GM23248 (cell line): ENCODE measurements around the gene RASGEF1C. TPM values are rescaled to one million over a fixed set of nuclear protein-coding genes. Genes with fewer than 3 reads are reported as not detected.

Experiments used
- DNase-seq: peaks from one replicate; pipeline ENCODE4 v3.0.0-alpha.2; 2015
- H2AFZ ChIP-seq: fragments of 200-600 bp; sonication (generic); 2 replicates; pipeline ENCODE4 v1.6.1; 2016; ENCODE audit warnings: antibody characterized with exemption
- H3F3A ChIP-seq: fragments of 200-600 bp; sonication (generic); 2 replicates; pipeline ENCODE4 v1.6.1; 2016; ENCODE audit warnings: mild to moderate bottlenecking, antibody characterized with exemption, mixed run types; ENCODE audit not compliant: insufficient read depth
- H3K27ac ChIP-seq: fragments of 200-600 bp; sonication (generic); 2 replicates; pipeline ENCODE4 v1.5.1; 2016; ENCODE audit warnings: mild to moderate bottlenecking
- H3K27me3 ChIP-seq: fragments of 200-600 bp; sonication (generic); replicated peaks from 2 replicates; pipeline ENCODE4 v1.6.1; 2016; ENCODE audit warnings: mild to moderate bottlenecking; ENCODE audit not compliant: insufficient read depth
- H3K36me3 ChIP-seq: fragments of 200-600 bp; sonication (generic); 2 replicates; pipeline ENCODE4 v1.6.1; 2016; ENCODE audit warnings: low read depth, mild to moderate bottlenecking
- H3K4me1 ChIP-seq: fragments of 200-600 bp; sonication (generic); 2 replicates; pipeline ENCODE4 v1.6.1; 2016; ENCODE audit warnings: mild to moderate bottlenecking; ENCODE audit not compliant: insufficient read depth
- H3K4me2 ChIP-seq: fragments of 200-600 bp; sonication (generic); one replicate; pipeline ENCODE4 v1.6.1; 2016; ENCODE audit warnings: mild to moderate bottlenecking; ENCODE audit not compliant: unreplicated experiment
- H3K4me3 ChIP-seq: fragments of 200-600 bp; sonication (generic); 2 replicates; pipeline ENCODE4 v1.5.1; 2016; ENCODE audit warnings: mild to moderate bottlenecking
- H3K79me2 ChIP-seq: fragments of 200-600 bp; sonication (generic); 2 replicates; pipeline ENCODE4 v1.6.1; 2016; ENCODE audit warnings: mild to moderate bottlenecking; ENCODE audit not compliant: insufficient read depth
- H3K9ac ChIP-seq: fragments of 200-600 bp; sonication (generic); 2 replicates; pipeline ENCODE4 v1.6.1; 2016; ENCODE audit warnings: mild to moderate bottlenecking
- H3K9me2 ChIP-seq: fragments of 200-600 bp; sonication (generic); 2 replicates; pipeline ENCODE4 v1.6.1; 2016; ENCODE audit warnings: mixed run types, mild to moderate bottlenecking, moderate library complexity; ENCODE audit not compliant: insufficient read depth
- H3K9me3 ChIP-seq: fragments of 200-600 bp; sonication (generic); one replicate; pipeline ENCODE4 v1.6.1; 2017; ENCODE audit warnings: low read depth
- H4K20me1 ChIP-seq: fragments of 200-600 bp; sonication (generic); 2 replicates; pipeline ENCODE4 v1.6.0; 2016; ENCODE audit not compliant: insufficient read depth
- EZH2 ChIP-seq: fragments of 200-600 bp; sonication (generic); IDR thresholded peaks from 2 replicates; pipeline ENCODE4 v1.6.1; 2018; ENCODE audit warnings: antibody characterized with exemption, mild to moderate bottlenecking; ENCODE audit not compliant: insufficient read depth, poor library complexity, severe bottlenecking
- EZH2phosphoT487 ChIP-seq: fragments of 200-600 bp; sonication (generic); IDR thresholded peaks from 2 replicates; pipeline ENCODE4 v1.6.1; 2018; ENCODE audit warnings: antibody characterized with exemption, moderate library complexity, mild to moderate bottlenecking, low read depth; ENCODE audit not compliant: insufficient read depth
- WGBS, 2 experiments: methylation state at CpG; one replicate each; pipeline ENCODE4 v1.1.6; 2015 to 2017; ENCODE audit warnings: low lambda C conversion rate in 2 of 2, low coverage in 1 of 2; ENCODE audit errors: missing lambda C conversion rate in 2 of 2; 5-methylcytosine and 5-hydroxymethylcytosine counted together
- in situ Hi-C: fragments of 300-500 bp; cut with MboI; formaldehyde crosslinking; loops from 2 replicates; pipeline ENCODE4 v1.15.0; 2020
- polyA plus RNA-seq: library from polyadenylated mRNA; unstranded; fragments of >200 nt; fragmentation: Nextera tagmentation; extraction: Ambion mirVana; gene quantifications from 2 replicates; pipeline ENCODE4 v1.2.1, GENCODE V29; 2016
- total RNA-seq: library from RNA; depleted of rRNA; stranded (reverse); fragments of >200 nt; shearing (Covaris generic); gene quantifications from 2 replicates; pipeline ENCODE4 v1.2.3, GENCODE V29; 2014

Gene RASGEF1C
- total and polyA plus RNA-seq, 2 experiments from 2014 or later = not detected

GRCh38 chr5:180250329-180250728, 41.3 kb upstream of the RASGEF1C start:
- no peak overlapping the region for H3K9ac ChIP-seq
- H3K9me3 ChIP-seq = no peaks in the 10 kb centered on the region
- no peak overlapping the region for H3K4me2 ChIP-seq
- H3F3A ChIP-seq = no peaks in the 10 kb centered on the region
- no peaks in the 10 kb centered on the region for H3K27me3 ChIP-seq
- no peak overlapping the region for H3K4me3 ChIP-seq
- DNase-seq = no peak
- in situ Hi-C loops = no loop called here
- no peak overlapping the region for H2AFZ ChIP-seq
- H3K27ac ChIP-seq = no peak overlapping the region
- no peaks in the 10 kb centered on the region for H3K9me2 ChIP-seq
- no peaks in the 10 kb centered on the region for H3K4me1 ChIP-seq
- WGBS, 2 experiments = 98% methylated on average over 4 of the region's 4 CpGs
- no peaks in the 10 kb centered on the region for H3K79me2 ChIP-seq
- no peaks in the 10 kb centered on the region for H4K20me1 ChIP-seq
- TF ChIP-seq EZH2 (no peak), EZH2phosphoT487 (no peak)
- H3K36me3 ChIP-seq = peaks cover 56% of the 10 kb centered on the region

GRCh38 chr5:180241600-180241999, 32.6 kb upstream of the RASGEF1C start:
- no peak for TF ChIP-seq EZH2
- no peak for TF ChIP-seq EZH2phosphoT487
- H3K4me2 ChIP-seq = no peak overlapping the region
- in situ Hi-C loops = no loop called here

GRCh38 chr5:180238631-180239030, 29.6 kb upstream of the RASGEF1C start:
- Histone ChIP-seq H3K9me2 (no peaks in the 10 kb centered on the region), H3K9me3 (no peaks in the 10 kb centered on the region), H2AFZ (no peak overlapping the region), H3K9ac (no peak overlapping the region), H3K27me3 (no peaks in the 10 kb centered on the region), H4K20me1 (no peaks in the 10 kb centered on the region), H3K36me3 (peaks cover 56% of the 10 kb centered on the region), H3K4me2 (no peak overlapping the region), H3F3A (peaks cover 8% of the 10 kb centered on the region; the same call in 1 of the 2 replicates), H3K4me3 (no peak overlapping the region), H3K4me1 (0 out of 2 replicates have a peak, but pooled peaks cover 3% of the 10 kb centered on the region), H3K79me2 (no peaks in the 10 kb centered on the region), H3K27ac (no peak overlapping the region)
- DNase-seq = no peak
- WGBS, 2 experiments = 100% methylated on average over 2 of the region's 2 CpGs
- TF ChIP-seq EZH2 (no peak), EZH2phosphoT487 (no peak)
- in situ Hi-C loops = no loop called here

More at GRCh38 chr5:180241600-180241999, 32.6 kb upstream of the RASGEF1C start:
- H3K27me3 ChIP-seq = no peaks in the 10 kb centered on the region
- no peaks in the 10 kb centered on the region for H3K9me2 ChIP-seq
- H3K36me3 ChIP-seq = peaks cover 59% of the 10 kb centered on the region
- 99 to 100% methylated on average over 5 of the region's 5 CpGs for WGBS, 2 experiments
- no peak overlapping the region for H2AFZ ChIP-seq
- no peaks in the 10 kb centered on the region for H3K4me1 ChIP-seq
- no peaks in the 10 kb centered on the region for H3K79me2 ChIP-seq
- no peak overlapping the region for H3K27ac ChIP-seq
- H4K20me1 ChIP-seq = no peaks in the 10 kb centered on the region
- H3F3A ChIP-seq = no peaks in the 10 kb centered on the region
- DNase-seq = no peak
- no peak overlapping the region for H3K9ac ChIP-seq
- H3K9me3 ChIP-seq = no peaks in the 10 kb centered on the region
- H3K4me3 ChIP-seq = no peak overlapping the region

DNA sequence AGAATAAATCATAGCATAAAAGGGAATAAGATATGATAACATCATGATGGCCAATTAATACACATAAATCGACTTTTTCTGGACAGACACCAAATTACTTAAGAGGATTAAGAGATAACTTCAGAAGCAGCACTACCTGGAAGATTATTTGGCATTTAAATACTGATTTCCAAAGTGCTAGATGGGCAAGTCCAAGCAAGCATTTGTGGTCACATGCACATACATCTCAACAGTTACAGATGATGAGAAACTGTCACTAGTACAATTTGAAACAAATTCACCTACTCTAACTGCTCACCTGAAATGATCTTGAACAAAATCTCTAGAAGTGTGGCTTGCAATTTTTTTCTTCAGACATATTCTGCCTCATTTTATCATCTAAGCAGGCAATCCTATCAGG, 26.8 kb upstream of the RASGEF1C start:
- no peak for DNase-seq
- WGBS, 2 experiments = 96 to 100% methylated on average over 1 of the region's 1 CpG
- in situ Hi-C loops = no loop called here
- Histone ChIP-seq H3K4me1 (peaks cover 8% of the 10 kb centered on the region; the same call in 1 of the 2 replicates), H3F3A (peaks cover 14% of the 10 kb centered on the region; the same call in 1 of the 2 replicates), H3K9me3 (no peaks in the 10 kb centered on the region), H3K4me2 (no peak overlapping the region), H3K27ac (no peak overlapping the region), H3K9ac (no peak overlapping the region), H2AFZ (no peak overlapping the region), H3K9me2 (no peaks in the 10 kb centered on the region), H3K36me3 (peaks cover 35% of the 10 kb centered on the region), H3K27me3 (no peaks in the 10 kb centered on the region), H4K20me1 (no peaks in the 10 kb centered on the region), H3K4me3 (no peak overlapping the region), H3K79me2 (no peaks in the 10 kb centered on the region)
- no peak for TF ChIP-seq EZH2
- TF ChIP-seq EZH2phosphoT487 = no peak

GRCh38 chr5:180235077-180235476, 26.1 kb upstream of the RASGEF1C start:
- Histone ChIP-seq H3K4me1 (peaks cover 8% of the 10 kb centered on the region; the same call in 1 of the 2 replicates), H3K27ac (no peak overlapping the region), H3K4me3 (no peak overlapping the region), H4K20me1 (no peaks in the 10 kb centered on the region), H3K27me3 (no peaks in the 10 kb centered on the region), H3K9me3 (no peaks in the 10 kb centered on the region), H3K36me3 (peaks cover 28% of the 10 kb centered on the region), H3K9me2 (no peaks in the 10 kb centered on the region), H3K9ac (no peak overlapping the region), H3F3A (peaks cover 14% of the 10 kb centered on the region; the same call in 1 of the 2 replicates), H2AFZ (no peak overlapping the region), H3K79me2 (no peaks in the 10 kb centered on the region), H3K4me2 (no peak overlapping the region)
- TF ChIP-seq EZH2phosphoT487 (no peak), EZH2 (no peak)
- in situ Hi-C loops = no loop called here
- no peak for DNase-seq
- WGBS, 2 experiments = 85 to 90% methylated on average over 5 of the region's 5 CpGs
